GM21526 (cell line): ENCODE measurements around the gene SGMS1.
"Not testable (repeated sequence)": the region's sequence is repeated elsewhere in the genome, so short reads cannot be mapped to it uniquely, and the experiment has no call there.

Source experiments
- ATAC-seq: cut with Tn5 transposase; IDR thresholded peaks from one replicate; pipeline ENCODE4 v1.9.1; 2021; ENCODE audit warnings: moderate library complexity; ENCODE audit not compliant: unreplicated experiment, low FRiP score

The SGMS1 gene

DNA sequence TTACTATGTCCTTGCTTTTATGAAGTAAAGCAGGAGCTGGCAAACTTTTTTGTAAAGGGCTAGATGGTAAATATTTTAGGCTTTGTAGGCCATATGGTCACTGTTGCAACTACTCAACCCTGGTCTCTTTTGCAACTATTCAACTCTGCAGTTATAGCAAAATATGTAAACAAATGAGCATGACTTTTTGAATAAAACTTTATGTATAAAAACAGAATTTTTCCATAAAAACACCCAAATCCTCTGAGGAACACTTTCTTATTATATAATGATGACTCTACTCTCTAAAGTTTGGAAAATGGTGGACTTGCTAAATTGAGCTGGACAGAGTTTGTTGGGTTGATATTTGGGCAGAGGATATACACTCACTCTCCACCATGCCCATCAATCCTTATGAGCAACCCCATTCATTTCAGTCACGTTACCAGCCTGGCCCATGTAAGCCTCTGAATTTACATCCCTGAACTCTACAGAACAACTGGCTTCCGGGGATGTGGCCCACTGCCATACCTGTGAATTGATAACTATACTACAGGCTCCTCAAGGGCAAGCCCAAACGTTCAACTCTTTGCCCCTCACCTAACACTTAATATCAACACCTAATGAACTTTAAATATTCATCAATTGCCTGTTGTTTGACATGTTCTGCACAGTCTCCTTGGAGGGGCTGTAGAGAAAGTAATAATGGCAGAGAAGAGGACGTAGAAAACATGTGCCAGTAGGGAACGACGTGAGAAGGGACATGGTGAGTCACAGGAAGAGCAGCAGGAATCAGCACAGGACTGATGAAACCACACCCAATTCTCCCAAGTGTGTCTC lies 37.6 kb downstream of the SGMS1 start:
- ATAC-seq: no peak

DNA sequence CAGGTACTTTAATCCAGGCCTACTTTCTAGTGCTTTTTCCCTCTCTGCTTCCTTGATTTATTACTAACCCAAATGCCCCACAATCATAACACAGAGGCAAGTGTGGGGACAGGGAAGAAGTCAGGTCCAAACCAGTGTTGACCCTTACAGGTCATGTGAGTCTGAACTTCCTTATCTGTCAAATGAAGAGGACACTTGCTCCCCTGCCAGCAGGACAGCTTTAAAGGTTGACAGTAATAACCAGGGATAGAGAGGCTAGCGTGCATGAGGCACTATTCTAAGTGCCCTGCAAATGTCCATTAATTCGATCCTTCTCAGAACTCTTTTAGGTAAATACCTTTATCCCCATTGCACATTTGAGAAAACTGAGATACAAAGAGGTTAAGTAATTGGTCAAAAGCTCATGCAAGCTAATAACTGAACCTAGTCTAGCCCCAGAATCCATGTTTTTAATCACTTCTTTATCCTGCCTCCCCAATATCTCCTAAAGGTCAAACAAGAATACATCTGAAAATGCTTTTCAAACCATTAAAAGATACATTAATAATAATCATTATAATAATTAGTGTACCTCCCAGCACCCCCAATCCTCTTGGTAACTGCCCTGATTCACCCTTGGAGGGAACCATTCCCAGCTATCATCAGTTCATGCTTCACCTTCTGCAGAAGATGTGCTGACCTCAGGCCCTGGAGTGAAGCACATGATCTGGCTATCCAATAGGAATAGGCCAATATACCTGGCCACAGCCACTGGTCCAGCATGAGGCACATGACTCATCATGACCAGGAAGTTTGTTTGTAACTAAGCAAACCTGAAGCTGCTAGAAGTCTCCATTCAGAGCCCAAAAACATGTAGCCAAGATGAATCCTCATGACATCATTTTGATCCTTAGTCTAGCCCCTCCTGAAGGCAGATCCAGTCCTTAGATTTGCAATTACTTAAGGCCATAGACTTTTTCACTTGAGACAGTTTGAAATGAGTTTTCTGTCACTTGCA lies 40.7 kb downstream of the SGMS1 start:
- ATAC-seq: no peak

DNA sequence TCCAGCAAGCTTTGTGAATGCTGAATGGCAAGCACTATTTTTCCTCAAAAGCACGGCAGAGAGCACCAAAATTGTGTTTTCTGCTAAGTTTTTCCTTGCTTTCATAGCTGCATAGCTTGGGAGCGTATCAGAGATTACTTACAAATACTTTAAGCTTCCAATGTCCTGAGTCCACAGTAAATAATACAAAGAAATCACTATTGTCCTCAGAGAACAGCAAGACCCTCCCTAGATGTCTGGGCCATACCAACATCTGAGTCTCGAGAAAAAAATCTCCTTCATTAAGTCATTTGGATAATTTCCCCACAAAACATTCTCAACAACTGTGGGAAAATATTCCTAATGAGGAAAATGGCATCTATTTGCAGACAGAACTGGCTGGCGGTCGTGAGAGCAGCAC lies 41.7 kb downstream of the SGMS1 start:
- ATAC-seq: no peak

DNA sequence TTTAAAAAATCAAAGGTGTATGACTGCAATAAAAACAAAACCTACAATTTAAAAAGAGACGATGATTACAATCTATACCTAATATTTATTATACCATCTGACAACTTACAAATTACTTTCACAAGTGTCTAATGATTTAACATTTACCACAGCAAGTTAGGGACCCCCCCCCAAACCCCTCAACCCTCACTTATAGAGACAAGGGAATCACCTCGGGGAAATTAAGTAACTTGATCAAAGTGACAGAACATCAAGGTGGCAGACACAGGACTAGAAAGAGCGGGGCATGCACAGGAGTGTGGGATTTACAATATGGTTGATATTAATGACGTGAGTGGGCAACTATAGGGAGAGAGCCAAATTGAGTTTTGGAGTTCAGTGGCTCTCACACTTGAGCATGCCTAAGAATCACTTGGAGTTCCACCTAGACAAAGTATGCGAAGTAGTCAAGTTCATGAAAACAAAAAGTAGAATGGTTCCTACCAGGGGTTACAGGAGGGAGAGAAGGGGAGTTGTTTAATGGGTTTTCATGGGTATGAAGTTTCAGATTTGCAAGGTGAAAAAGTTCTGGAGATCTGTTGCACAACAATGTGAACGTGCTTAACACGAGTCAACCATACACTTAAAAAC lies 43.4 kb downstream of the SGMS1 start:
- ATAC-seq: no peak

DNA sequence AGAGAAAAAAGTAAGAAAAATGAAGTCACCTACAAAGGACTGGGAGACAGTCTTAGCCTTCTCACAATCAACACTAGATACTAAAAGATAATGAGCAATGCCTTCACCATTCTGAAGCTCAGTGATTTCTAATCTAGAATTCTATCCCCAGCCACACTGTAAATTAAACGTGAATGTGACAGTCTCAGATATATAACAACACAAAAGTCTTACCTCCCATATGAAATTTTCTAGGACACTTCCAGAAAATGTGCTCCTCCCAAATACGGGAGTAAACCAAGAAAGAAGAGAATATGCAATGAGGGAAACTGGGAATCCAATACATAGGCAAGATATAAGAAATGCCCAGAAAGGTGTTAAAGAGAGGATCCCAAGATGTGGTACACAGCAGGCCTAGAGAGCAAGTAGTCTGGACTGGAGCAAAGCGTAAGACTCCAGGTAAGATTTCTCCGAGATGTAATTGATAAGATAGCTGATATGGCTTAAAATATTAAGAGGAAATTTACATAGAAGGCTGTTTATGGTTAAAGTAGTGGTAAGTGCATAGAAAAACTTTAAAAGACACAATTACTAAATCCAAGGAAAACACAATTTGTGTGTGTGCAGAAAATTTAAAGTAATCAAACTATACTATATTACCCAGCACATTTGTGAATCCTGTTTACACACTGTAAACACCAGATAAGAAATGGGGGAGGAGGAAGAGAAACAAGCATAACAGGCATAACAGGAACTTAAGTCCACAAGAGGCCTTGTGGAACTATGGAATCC lies 44.1 kb downstream of the SGMS1 start:
- ATAC-seq: no peak

DNA sequence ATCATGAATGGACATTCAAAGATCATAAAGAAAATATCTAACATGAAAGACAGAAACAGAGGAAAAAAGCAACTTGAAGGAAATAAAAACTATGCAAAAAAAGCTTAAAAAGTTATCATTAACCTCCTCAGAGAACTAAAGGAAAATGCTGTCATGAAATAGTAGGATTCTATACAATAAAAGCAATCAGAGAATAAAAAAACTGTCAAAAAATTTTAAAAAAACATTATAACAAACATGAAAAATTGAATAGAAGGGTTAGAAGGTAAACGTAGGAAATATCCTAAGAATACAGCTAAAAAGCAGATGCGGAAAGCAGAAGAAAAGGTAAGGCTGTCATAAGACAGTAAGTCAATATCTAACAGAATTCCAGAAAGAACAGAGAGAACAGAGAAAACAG lies 44.8 kb downstream of the SGMS1 start:
- no peak for ATAC-seq

DNA sequence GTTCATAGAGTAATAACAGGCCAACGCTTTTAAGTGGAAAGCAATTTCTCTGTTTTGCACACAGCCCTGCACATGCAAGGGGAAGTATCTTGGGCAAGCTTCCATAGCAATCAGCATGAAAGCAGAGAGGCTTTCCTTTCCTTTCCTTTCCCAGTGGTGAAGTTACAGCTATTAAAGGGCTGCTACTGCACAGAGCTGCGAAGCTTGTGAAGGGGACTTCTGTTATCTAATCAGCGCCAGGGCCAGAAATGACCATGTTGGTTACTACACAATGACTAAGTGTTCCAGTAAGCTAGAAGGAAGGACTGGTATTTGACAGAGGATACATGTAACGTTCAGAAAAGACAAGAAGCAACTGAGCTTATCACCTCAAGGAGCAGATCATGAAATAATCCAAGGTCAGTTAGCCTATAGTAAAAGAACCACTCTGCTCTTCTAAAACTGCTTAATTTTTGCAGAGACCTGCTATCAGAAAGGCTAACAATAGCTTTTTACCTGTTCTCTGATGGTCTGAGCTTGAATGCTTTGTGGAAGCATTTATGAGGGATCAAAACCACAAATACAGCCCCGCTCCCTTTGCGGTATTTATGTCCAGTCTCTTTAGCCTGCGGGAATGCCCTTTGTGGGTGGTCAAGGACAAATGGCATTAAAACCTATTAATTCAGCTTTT lies 45.9 kb downstream of the SGMS1 start:
- no peak for ATAC-seq

DNA sequence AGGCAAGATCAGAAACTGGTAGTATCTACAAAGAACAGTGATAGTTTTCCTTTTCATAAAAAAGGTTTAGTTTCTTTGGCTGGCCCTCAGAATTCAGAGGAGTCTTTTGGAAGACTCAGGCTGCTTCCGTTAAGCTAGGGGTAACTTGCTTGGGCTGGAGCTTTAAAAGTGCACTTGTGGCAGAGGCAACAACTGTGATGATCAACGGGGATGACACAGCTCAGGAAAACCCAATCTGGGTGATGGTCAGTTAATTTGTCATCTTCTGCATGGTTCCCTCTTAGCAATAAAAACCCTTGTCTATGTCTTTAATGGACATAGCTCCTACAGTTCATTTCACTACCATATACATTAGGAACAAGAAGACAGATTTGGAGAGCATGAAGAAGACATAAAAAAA lies 46.7 kb downstream of the SGMS1 start:
- no peak for ATAC-seq

DNA sequence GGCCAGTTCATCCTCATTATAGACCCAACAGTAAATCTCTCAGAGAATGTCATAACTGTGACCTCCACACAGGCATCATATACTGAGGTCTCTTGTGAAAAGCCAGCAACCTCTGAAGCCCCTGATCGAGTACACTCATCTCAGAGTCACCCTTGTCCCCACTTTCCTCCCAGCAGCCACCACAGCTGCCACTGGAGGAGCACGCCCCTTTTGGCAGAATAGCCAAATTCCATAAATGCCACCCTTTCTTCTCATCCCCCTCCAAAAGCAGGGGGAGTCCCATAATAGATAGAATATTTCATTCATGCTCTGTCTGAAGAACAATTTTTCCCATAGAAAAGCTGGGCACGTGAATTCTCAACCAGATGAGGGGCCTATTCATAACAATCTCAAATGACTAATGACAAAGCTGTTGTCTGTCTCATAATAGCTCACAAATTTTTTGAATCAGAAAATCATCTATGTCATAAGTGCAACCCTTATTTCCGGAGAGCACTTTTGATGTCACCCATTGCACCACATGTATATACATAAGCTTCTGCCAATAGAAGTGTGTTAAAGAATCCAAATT lies 47.4 kb downstream of the SGMS1 start:
- ATAC-seq: no peak

DNA sequence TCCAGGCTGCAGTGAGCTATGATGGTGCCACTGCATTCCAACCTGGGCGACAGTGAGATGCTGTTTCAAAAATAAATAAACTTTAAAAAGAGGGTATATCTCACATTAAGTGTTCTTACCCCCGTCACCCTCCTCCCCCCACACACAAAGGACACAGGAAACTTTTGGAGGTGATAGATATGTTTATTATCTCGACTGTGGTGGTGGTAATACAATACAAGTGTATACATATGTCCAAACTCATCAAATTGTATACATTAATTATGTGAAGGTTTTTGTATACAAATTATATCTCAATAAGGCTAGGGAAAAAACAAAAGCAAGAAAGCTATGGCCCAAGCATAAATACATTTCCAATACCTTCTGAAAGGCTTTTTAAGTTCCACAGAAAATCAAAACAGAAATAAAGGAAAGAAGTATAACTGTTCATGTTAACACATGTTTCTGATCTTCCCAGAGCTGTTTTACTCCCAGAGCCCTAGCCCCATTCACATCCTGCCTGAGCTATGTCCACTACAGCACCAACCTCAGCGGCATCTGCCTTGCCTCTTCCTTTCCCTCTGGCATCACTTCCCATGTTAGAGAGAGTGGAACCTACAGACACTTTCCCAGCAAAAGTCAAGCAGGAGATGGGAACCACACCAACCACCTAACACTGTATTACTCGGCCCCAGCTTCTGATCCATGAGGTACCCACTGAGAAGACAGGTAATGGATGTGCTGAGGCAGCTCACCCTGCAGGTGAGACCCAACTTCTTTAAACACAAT lies 48.1 kb downstream of the SGMS1 start:
- ATAC-seq: no peak

DNA sequence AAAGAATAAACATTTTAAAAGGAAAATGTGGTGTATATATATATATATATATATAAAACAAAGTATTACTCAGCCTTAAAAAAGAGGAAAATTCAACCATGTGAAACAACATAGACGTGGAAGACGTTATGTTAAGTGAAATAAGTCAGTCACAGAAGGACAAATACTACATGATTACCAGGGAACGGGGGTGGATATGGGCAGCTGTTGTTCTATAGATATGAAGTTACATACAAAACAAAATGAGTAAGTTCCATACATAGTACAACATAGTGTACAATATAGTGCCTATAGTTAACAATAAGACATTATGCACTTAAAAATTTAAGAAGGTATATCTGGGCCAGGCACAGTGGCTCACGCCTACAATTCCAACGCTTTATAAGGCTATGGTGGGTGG lies 48.8 kb downstream of the SGMS1 start:
- ATAC-seq: no peak

DNA sequence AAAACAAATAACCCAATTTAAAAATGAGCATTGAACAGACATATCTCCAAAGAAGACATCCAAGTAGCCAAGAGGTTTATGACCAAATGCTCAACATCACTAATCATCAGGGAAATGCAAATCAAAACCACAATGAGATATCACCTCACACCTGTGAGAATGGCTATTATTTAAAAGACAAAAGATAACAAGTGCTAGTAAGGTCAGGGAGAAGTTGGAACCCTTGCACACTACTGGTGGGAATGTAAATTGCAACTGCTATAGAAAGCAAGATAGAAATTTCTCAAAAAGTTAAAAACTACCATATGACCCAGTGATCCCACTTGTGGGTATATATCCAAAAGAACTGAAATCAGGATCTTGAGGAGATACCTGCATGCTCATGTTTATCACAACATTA lies 49.5 kb downstream of the SGMS1 start:
- ATAC-seq: no peak

DNA sequence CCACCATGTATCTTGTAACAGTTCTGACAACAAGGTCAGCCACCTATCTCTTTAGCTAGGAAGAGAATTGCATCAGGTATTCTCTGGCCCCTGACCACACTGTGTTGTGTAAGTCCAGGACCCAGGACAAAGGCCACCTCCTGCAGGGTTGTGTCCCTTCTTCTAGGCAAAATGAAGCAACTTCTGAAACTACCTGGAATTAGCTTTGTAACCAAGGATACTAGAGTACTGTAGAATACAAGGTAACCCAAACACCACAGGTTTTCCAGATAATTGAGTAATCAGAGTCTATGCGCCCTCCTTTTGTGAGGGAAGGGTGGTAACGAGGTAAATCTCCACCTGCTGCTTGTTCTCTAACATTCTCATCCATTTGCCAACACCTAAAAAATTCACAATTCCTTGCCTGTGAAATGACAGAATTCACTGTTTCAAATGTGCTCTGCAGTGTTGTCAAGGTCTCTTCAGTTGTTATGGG lies 51.7 kb downstream of the SGMS1 start:
- no peak for ATAC-seq

DNA sequence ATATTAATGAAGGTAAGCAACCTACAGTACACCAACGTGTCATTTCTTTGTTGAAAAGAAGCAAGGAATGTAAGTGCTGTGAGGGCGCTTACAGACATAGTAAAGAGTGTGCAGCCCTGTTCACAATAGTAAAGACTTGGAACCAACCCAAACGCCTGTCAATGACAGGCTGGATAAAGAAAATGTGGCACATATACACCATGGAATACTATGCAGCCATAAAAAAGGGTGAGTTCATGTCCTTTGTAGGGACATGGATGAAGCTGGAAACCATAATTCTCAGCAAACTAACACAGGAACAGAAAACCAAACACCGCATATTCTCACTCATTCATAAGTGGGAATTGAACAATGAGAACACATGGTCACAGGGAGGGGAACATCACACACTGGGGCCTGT lies 55.0 kb downstream of the SGMS1 start:
- not testable (repeated sequence) for ATAC-seq

DNA sequence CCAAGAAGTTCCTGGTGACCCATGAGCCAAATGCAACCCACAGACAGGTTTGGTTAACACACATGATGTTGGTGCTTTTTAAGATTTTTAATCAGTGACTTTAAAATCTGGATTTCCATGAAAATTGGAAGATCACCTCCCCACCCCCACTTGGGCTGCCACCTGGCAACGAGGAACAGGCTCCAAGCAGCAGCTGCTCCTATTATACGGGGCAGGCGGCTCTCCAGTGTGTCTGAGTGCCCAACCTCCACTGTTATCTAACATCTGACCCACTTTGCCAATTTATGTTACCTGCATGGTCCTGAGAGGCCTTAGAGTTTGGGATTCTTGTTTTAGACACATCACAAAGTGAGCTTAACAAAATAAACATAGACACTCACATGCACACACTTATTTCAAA lies 56.4 kb downstream of the SGMS1 start:
- no peak for ATAC-seq

DNA sequence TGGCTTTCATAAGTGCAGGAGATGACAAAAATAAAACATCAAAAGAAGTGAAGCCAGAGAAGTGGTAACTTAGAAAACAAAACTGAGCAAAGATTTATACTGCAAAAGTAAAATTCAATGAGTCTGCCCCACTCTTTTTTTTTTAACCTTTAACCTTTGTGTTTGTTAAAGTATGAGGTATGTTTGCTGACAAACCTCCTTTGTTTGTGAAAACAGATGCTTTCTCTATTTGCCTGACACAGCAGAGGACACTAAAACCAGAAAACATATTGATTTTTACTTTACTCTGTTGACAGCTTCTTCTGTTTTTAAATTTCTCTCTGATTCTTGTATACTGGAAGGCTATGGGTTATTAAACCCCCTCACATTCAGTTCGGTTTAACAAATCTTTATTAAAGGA lies 57.6 kb downstream of the SGMS1 start:
- ATAC-seq: no peak

DNA sequence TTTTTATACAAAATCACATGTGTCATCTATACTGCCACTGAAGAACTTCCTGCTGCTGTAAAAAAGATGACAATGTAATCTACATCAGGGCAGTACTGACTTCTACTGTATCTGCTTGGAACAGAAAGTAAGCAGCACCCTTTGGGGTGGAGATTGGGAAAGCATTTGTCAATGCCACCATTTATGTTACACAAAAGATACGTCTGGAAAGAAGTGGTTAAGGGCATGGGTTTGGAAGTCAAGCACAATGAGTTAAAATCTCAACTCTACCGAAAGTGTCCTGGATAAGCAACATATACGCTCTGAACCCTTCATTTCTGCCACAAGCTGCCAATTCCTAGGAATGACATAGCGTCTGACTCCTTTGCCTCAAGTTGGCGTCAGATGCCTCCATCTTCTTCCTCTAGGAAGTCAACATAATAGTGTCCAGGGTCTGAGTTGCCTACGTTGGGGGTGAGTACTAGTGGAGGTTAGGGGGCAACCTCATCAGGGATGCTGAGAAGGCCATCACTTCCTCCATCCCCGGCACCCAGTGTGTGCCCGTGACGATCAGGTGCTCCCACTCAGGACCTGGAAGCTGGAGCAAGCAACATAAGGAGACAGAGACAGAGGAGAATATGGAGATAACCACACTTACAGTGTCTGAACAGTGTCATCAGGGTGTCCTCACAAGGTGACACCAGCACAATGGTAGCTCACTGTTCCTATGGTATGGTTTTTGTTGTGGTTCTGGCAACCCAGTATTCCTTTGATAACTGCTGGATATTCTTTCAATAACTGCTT lies 58.3 kb downstream of the SGMS1 start:
- ATAC-seq: no peak

DNA sequence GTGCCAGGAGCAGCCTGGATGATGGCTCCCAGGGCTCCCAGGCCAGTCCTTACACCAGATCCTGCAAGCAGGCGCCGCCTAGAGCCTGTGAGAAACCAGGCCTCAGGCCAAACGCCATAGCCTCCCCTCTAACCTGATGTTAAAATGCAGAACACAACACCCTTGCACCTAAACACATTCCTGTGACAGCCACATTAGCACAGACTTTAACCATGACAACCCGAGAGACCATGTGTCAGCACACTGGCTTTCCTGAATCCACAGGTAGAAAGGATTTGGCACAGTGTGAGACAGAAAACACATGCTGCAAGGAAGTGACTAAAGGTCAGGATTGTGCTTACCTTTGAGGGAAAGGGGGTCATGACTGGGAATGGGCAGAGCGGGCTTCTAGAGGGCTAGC lies 59.9 kb downstream of the SGMS1 start:
- ATAC-seq: no peak
